ENCODE measurements around the gene RAB5B.

RAB5B gene

DNA sequence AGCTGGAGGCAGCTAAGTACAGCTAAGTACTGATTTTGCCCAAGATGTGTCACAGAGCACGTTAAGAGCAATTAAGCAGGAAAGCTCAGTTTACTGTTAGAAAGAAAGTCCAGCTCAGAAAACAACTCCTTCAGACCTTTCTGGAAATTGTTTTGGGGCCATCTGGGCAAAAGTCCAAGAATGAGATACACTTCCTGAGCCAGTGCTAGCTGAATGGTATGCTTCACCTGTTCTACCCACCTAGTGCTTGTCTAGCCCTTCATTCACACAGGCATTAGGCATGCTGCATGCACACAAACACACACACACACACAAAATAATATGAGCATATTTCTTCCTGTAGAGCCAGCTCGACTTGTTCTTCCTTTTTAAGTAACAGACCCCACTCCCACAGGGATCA is 40.3 kb downstream of the RAB5B start:
- Histone ChIP-seq H2AFZ (ENCODE audit: low read depth, low read length) (no peak overlapping the region), H3K4me1 (ENCODE audit: insufficient read depth, low read length) (peaks cover under 1% of the 10 kb centered on the region; the same call in 1 of the 2 replicates), H3K4me3 (ENCODE audit: low read depth in 1 of 2, low read length in 2 of 2) (no peak overlapping the region), H3K27me3 (ENCODE audit: insufficient read depth, low read length, poor library complexity) (no peaks in the 10 kb centered on the region), H3K79me2 (ENCODE audit: insufficient read depth, low read length) (no peaks in the 10 kb centered on the region), H4K20me1 (ENCODE audit: insufficient read depth, low read length) (no peaks in the 10 kb centered on the region), H3K27ac (ENCODE audit: low read length) (no peak overlapping the region), H3K9ac (ENCODE audit: low read depth, low read length) (no peak overlapping the region), H3K4me2 (ENCODE audit: insufficient read depth, low read length) (no peak overlapping the region), H3K36me3 (ENCODE audit: insufficient read depth, low read length) (no peaks in the 10 kb centered on the region), H3K9me3 (ENCODE audit: insufficient read depth, low read length, severe bottlenecking) (no peaks in the 10 kb centered on the region)
- no peak for TF ChIP-seq CTCF (IDR thresholded peaks at IDR 0.05; ENCODE audit: borderline replicate concordance, extremely low read depth, low read length, poor library complexity, severe bottlenecking)
- no peak for TF ChIP-seq EZH2 (IDR thresholded peaks at IDR 0.05; ENCODE audit: borderline replicate concordance, low read depth, low read length, severe bottlenecking)
- DNase-seq: no peak
- ATAC-seq (ENCODE audit: insufficient read depth, low read depth): no peak

- Histone ChIP-seq H3K79me2 (ENCODE audit: insufficient read depth, low read length) (peaks cover 8% of the 10 kb centered on the region), H3K27ac (ENCODE audit: low read length) (no peak overlapping the region), H3K4me2 (ENCODE audit: insufficient read depth, low read length) (no peak overlapping the region), H3K27me3 (ENCODE audit: insufficient read depth, low read length, poor library complexity) (no peaks in the 10 kb centered on the region), H4K20me1 (ENCODE audit: insufficient read depth, low read length) (no peaks in the 10 kb centered on the region), H2AFZ (ENCODE audit: low read depth, low read length) (no peak overlapping the region), H3K9me3 (ENCODE audit: insufficient read depth, low read length, severe bottlenecking) (no peaks in the 10 kb centered on the region), H3K4me1 (ENCODE audit: insufficient read depth, low read length) (peaks cover 29% of the 10 kb centered on the region), H3K4me3 (ENCODE audit: low read depth in 1 of 2, low read length in 2 of 2) (no peak overlapping the region), H3K36me3 (ENCODE audit: insufficient read depth, low read length) (no peaks in the 10 kb centered on the region), H3K9ac (ENCODE audit: low read depth, low read length) (no peak overlapping the region)
- ATAC-seq (ENCODE audit: insufficient read depth, low read depth): no peak
- TF ChIP-seq EZH2 (IDR thresholded peaks at IDR 0.05; ENCODE audit: borderline replicate concordance, low read depth, low read length, severe bottlenecking): no peak
- TF ChIP-seq CTCF (IDR thresholded peaks at IDR 0.05; ENCODE audit: borderline replicate concordance, extremely low read depth, low read length, poor library complexity, severe bottlenecking): no peak
- DNase-seq: no peak
These were observed 43.3 kb downstream of the RAB5B start for GRCh38 chr12:56017181-56017580.

GRCh38 chr12:56018356-56018755 is 44.5 kb downstream of the RAB5B start:
- Histone ChIP-seq H2AFZ (ENCODE audit: low read depth, low read length) (no peak overlapping the region), H3K4me2 (ENCODE audit: insufficient read depth, low read length) (no peak overlapping the region), H3K4me1 (ENCODE audit: insufficient read depth, low read length) (peaks cover 40% of the 10 kb centered on the region), H3K9me3 (ENCODE audit: insufficient read depth, low read length, severe bottlenecking) (no peaks in the 10 kb centered on the region), H3K27ac (ENCODE audit: low read length) (no peak overlapping the region), H4K20me1 (ENCODE audit: insufficient read depth, low read length) (no peaks in the 10 kb centered on the region), H3K36me3 (ENCODE audit: insufficient read depth, low read length) (no peaks in the 10 kb centered on the region), H3K4me3 (ENCODE audit: low read depth in 1 of 2, low read length in 2 of 2) (no peak overlapping the region), H3K9ac (ENCODE audit: low read depth, low read length) (no peak overlapping the region), H3K79me2 (ENCODE audit: insufficient read depth, low read length) (peaks cover 15% of the 10 kb centered on the region), H3K27me3 (ENCODE audit: insufficient read depth, low read length, poor library complexity) (no peaks in the 10 kb centered on the region)
- DNase-seq: no peak
- no peak for TF ChIP-seq CTCF (IDR thresholded peaks at IDR 0.05; ENCODE audit: borderline replicate concordance, extremely low read depth, low read length, poor library complexity, severe bottlenecking)
- no peak for TF ChIP-seq EZH2 (IDR thresholded peaks at IDR 0.05; ENCODE audit: borderline replicate concordance, low read depth, low read length, severe bottlenecking)
- ATAC-seq (ENCODE audit: insufficient read depth, low read depth): no peak

Measured in DND-41 (cell line).